ENCODE measurements around the gene CDT1. TPM values are rescaled to one million over a fixed set of nuclear protein-coding genes. Genes with fewer than 3 reads are reported as not detected.

The CDT1 gene
- total RNA-seq, 3 donors from 2014 or later (not counting 1 experiment from before 2014, with no cell fraction given): 2.2 to 3.8 (median 2.6) TPM

DNA sequence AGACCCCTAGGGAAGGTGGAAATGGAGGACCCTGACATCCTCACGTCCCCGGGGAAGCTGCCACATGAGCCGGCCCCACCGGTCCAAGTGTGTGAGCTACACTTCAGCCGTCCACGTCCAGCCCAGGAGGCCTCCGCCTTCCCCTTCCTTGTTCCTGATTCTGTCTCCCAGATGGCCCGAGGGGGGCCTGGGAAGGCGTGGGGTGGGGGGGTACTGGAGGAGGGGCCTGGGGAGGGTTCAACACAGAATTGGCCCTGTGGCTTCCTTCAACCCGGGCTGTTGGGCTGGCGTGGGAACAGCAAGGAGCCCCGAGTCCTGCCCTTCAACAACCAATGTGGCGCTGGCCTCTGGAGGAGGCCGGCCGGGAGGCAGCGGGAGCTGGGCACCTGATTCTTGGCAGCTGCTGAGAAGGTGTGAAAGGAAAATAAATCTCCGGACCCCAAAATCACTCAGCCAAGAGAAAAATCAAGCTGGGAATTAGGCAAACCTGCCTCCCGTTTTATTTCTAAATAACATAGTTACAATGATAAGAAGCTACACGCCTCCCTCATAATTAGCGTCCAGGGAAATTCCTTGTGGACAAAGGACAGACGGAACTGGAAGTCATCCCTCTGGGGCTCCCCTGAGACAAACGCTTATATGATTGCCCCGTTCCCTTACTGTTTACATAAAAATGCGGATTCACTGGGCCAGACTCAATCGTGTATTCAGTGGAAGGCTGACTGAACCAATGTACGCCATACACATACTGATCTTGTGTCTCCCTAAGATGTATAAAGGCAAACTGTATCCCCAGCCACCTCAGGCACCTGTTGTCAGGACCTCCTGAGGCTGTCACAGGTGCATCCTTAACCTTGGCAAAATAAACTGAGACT, 9.9 kb downstream of the CDT1 start:
- intact Hi-C loops (cut with micrococcal nuclease): loop anchor here (2.0 kb wide), 1 partner anchor 43 kb away; the partner anchor contains the start of genes GALNS and TRAPPC2L

DNA sequence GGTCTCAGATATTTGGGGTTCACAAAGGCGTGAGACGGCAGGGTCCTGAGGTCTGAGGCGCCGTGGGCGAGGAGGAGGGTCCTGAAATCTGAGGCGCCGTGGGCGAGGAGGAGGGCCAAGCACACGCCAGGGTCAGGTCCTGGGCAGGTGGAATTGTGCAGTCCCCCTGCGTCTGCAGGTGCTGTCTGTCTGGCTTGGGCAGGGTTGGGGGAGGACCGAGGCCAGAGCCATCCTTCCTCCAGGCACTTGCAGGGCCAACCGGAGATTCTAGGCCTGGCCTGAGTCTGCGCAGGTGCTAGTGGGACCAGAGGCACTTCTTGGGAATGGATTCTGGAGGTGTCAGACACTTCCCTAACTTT, 10.5 kb downstream of the CDT1 start:
- ATAC-seq: no peak
- H3K27me3 Mint-ChIP-seq (ENCODE audit: low read depth in 2 of 2): no peaks in the 10 kb centered on the region
- Histone ChIP-seq H3K4me1 (ENCODE audit: control insufficient read depth, insufficient read depth, low read length) (peaks cover 24% of the 10 kb centered on the region), H3K4me3 (ENCODE audit: low read length) (no peak overlapping the region), H3K27me3 (ENCODE audit: control insufficient read depth, insufficient read depth, low read length) (no peaks in the 10 kb centered on the region), H3K36me3 (ENCODE audit: control insufficient read depth, insufficient read depth, low read length) (peaks cover 8% of the 10 kb centered on the region), H3K9me3 (ENCODE audit: control insufficient read depth, insufficient read depth, low read length) (no peaks in the 10 kb centered on the region), H3K27ac (ENCODE audit: low read length) (no peak overlapping the region)
- intact Hi-C loops (cut with micrococcal nuclease): no loop called here
- TF ChIP-seq, protein P1, sequence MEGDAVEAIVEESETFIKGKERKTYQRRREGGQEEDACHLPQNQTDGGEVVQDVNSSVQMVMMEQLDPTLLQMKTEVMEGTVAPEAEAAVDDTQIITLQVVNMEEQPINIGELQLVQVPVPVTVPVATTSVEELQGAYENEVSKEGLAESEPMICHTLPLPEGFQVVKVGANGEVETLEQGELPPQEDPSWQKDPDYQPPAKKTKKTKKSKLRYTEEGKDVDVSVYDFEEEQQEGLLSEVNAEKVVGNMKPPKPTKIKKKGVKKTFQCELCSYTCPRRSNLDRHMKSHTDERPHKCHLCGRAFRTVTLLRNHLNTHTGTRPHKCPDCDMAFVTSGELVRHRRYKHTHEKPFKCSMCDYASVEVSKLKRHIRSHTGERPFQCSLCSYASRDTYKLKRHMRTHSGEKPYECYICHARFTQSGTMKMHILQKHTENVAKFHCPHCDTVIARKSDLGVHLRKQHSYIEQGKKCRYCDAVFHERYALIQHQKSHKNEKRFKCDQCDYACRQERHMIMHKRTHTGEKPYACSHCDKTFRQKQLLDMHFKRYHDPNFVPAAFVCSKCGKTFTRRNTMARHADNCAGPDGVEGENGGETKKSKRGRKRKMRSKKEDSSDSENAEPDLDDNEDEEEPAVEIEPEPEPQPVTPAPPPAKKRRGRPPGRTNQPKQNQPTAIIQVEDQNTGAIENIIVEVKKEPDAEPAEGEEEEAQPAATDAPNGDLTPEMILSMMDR (IDR thresholded peaks at IDR 0.05): no peak
- WGBS (ENCODE audit: insufficient coverage): 90% methylated on average over 13 of the region's 13 CpGs
- DNase-seq: no peak
- peaks cover 7 to 21% of the 10 kb centered on the region in 2 donors for H3K4me1 Mint-ChIP-seq
- no peaks in the 10 kb centered on the region for H3K9me3 Mint-ChIP-seq
- H3K4me3 Mint-ChIP-seq: no peak overlapping the region
- H3K27ac Mint-ChIP-seq: no peak overlapping the region
- no peaks in the 10 kb centered on the region for H3K36me3 Mint-ChIP-seq

More for the DNA sequence above, 9.9 kb downstream of the CDT1 start:
- H3K27me3 ChIP-seq (ENCODE audit: control insufficient read depth, insufficient read depth, low read length): no peaks in the 10 kb centered on the region
- H3K9me3 Mint-ChIP-seq: no peaks in the 10 kb centered on the region
- WGBS (ENCODE audit: insufficient coverage): 88% methylated on average over 24 of the region's 26 CpGs
- H3K4me3 ChIP-seq (ENCODE audit: low read length): no peak overlapping the region
- H3K27ac ChIP-seq (ENCODE audit: low read length): no peak overlapping the region
- peaks cover 10% of the 10 kb centered on the region for H3K36me3 ChIP-seq (ENCODE audit: control insufficient read depth, insufficient read depth, low read length)
- H3K4me1 Mint-ChIP-seq: peaks cover 7 to 24% of the 10 kb centered on the region in 2 donors
- no peaks in the 10 kb centered on the region for H3K27me3 Mint-ChIP-seq (ENCODE audit: low read depth in 2 of 2)
- H3K4me1 ChIP-seq (ENCODE audit: control insufficient read depth, insufficient read depth, low read length): peaks cover 24% of the 10 kb centered on the region
- DNase-seq: no peak
- H3K36me3 Mint-ChIP-seq: no peaks in the 10 kb centered on the region
- ATAC-seq: no peak
- H3K9me3 ChIP-seq (ENCODE audit: control insufficient read depth, insufficient read depth, low read length): no peaks in the 10 kb centered on the region
- TF ChIP-seq, protein P1 (IDR thresholded peaks at IDR 0.05): no peak
- H3K27ac Mint-ChIP-seq: no peak overlapping the region
- H3K4me3 Mint-ChIP-seq: no peak overlapping the region

DNA sequence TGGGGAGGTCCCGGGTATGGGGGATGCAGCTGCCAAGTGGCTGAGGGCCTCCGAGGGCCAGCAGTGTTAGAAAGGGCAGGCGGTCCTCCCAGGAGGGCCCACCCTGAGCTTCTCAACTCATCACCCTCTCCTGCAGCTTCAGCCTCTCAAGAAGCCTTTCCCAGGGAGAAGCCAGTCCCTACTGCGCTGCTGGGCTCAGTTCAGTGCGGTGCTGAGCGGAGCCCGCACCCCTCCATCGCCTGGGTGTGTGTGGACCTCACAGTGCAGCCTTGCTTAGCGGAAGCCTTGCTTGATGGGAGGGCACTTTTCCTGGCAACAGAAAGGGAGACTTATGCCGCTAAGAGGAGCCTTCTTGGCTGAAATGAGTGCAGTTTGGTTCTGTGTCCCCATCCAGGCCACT, 11.6 kb downstream of the CDT1 start:
- intact Hi-C loops (cut with micrococcal nuclease): no loop called here
- WGBS (ENCODE audit: insufficient coverage): 93% methylated on average over 10 of the region's 10 CpGs
- TF ChIP-seq, protein P1 (IDR thresholded peaks at IDR 0.05): no peak
- no peaks in the 10 kb centered on the region for H3K9me3 Mint-ChIP-seq
- peaks cover 7 to 15% of the 10 kb centered on the region in 2 donors for H3K4me1 Mint-ChIP-seq
- no peaks in the 10 kb centered on the region for H3K36me3 Mint-ChIP-seq
- no peaks in the 10 kb centered on the region for H3K27me3 Mint-ChIP-seq (ENCODE audit: low read depth in 2 of 2)
- Histone ChIP-seq H3K4me1 (ENCODE audit: control insufficient read depth, insufficient read depth, low read length) (peaks cover 19% of the 10 kb centered on the region), H3K27me3 (ENCODE audit: control insufficient read depth, insufficient read depth, low read length) (no peaks in the 10 kb centered on the region), H3K4me3 (ENCODE audit: low read length) (no peak overlapping the region), H3K9me3 (ENCODE audit: control insufficient read depth, insufficient read depth, low read length) (no peaks in the 10 kb centered on the region), H3K36me3 (ENCODE audit: control insufficient read depth, insufficient read depth, low read length) (no peaks in the 10 kb centered on the region), H3K27ac (ENCODE audit: low read length) (no peak overlapping the region)
- no peak overlapping the region for H3K27ac Mint-ChIP-seq
- ATAC-seq: no peak
- no peak overlapping the region for H3K4me3 Mint-ChIP-seq
- no peak for DNase-seq

Measured in natural killer cell (primary cell).